Suprapubic skin (tissue), 3 donors: ENCODE results near the gene LARP4.

ENCODE experiments used
- CTCF ChIP-seq, 2 donors: fragments of 200-600 bp in 1 of 2; fragments of 450-650 bp in 1 of 2; sonication (generic) in 1 of 2; IDR thresholded peaks; one replicate each; pipeline ENCODE4 v1.5.1; 2016 to 2019; ENCODE audit warnings: antibody characterized with exemption in 2 of 2, mild to moderate bottlenecking in 1 of 2, moderate library complexity in 1 of 2
- POLR2A ChIP-seq, 2 donors: fragments of 450-650 bp; IDR thresholded peaks; one replicate each; pipeline ENCODE4 v1.6.1; 2017; ENCODE audit warnings: antibody characterized with exemption in 2 of 2, mild to moderate bottlenecking in 2 of 2, moderate library complexity in 2 of 2

DNA sequence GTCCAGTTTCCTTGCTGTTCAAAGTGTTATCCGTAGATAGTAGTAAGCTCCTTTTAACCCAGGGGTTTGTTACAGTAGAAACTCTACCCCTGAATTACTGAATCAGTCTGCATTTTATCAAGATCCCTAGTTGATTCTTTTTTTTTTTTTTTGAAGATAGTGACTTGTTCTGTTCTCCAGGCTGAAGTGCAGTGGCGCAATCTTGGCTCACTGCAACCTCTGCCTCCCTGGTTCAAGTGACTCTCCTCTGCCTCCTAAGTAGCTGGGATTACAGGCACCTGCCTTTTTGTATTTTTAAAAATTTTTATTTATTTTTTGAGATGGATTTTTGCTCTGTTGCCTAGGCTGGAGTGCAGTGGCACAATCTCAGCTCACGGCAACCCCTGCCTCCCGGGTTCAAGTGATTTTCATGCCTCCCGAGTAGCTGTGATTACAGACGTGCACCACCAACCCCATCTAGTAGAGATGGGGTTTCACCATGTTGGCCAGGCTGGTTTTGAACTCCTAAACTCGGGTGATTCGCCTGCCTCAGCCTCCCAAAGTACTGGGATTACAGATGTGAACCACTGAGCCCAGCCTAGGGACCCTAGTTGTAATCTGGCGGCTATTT is 10.5 kb downstream of the LARP4 start:
- TF ChIP-seq POLR2A (IDR thresholded peaks at IDR 0.05): no peak
- TF ChIP-seq CTCF (IDR thresholded peaks at IDR 0.05): no peak
